HCEC 1CT (cell line): ENCODE results near the gene ZNF423.

Experiments used
- DNase-seq: peaks from one replicate; pipeline ENCODE4 v3.0.0-alpha.2; 2017

The ZNF423 gene

DNA sequence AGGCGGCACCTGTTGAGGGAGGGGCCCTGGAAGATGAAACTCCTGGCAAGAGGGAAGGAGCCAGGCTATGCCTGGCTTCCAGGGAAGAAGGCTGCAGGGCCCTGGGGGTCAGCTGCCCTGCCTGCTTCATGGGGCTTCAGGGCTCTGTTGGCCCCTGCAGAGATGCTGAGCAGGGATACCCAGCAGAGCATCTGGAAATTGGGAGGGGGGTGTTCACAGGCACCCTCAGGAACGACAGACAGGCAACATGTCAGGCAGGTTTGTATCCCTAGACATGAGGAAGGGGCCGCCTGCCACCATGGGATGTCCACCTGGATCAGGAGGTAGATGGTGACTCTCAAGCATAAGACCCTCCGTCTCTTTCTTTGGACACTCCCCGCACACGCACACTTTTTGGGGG lies 13.8 kb upstream of the ZNF423 start:
- no peak for DNase-seq

DNA sequence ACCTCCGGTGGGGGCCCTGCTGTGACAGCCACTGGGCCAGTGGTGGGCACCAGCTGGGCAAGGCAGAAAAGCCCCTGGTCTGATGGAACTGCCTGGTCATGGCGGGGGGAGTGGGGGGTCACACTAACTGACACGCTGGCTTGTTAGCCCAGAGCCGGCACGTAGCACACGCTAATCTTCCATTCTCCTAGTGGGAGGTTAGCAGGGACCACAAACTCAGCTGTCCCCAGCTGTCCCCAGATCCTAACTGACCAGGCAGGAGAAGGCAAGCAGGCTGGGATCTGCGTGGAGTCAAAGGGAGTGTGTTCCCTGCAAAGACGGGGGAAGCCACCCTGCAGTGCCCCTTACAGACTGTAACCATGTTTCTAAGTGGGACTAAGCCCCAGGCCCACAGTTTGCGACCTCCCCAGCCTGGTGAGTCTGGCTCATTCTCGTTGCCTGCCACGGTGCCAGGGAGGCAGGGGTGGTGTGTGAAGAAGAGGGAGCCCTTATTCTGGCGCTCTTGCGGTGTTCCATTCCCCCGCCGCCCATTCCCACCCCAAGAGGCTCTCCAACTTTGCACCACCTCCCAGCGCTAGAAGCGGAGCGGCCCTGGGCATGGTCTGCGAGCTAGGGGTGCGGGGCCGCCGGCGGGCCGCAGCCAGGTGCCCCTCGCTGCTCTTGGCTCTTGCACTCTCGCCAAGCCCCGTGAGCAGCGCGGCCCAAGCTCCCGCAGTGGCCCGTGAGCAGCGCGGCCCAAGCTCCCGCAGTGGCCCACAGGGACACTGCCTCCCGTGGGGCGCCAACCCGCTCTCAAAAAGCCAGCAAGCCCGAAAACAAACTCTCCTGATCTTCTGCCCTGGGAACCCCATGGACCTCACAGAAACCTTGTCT lies 12.1 kb upstream of the ZNF423 start:
- DNase-seq, result no peak

DNA sequence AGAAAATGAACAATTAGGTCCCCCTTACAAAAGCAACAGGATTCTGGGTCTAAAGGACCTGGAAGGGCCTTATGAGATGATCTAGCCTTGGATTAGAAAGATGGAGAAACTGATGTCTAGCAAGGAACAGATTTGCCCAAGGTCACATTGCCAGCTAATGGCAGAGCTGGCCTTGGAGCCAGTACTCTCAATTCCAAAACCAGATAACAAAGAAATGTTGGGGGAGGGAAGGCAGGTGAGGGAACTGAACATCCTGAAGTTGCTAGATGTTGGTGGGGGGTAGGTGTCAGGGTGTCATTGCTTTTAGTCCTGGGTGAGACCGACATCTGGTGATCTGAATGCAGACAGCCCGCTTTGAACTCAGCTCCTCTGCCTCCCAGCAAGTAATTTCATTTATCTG lies 11.3 kb upstream of the ZNF423 start:
- no peak for DNase-seq

DNA sequence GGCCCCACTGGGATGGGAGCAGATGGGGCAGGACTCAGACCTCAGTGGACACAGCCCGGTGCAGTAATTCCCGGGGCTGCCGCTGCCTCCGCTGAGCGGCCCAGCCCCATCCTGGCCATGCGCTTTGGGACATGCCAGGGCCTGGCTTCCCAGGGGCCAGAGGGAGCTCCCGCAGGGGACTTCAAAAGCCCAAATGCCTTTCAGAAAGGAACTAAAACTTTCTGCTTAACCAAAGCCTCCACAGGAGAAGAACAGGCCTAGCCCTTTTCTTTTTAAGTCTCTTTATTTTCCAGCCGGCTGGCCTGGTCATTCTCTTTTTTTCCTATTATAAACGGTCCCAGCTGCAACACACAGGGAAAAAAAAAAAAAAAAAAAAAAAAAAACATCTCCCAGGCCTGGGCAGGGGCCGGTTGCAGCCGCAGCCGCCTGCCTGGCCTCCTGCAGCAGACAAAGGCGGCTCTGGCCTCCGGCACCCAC lies 10.7 kb upstream of the ZNF423 start:
- DNase-seq, result no peak

DNA sequence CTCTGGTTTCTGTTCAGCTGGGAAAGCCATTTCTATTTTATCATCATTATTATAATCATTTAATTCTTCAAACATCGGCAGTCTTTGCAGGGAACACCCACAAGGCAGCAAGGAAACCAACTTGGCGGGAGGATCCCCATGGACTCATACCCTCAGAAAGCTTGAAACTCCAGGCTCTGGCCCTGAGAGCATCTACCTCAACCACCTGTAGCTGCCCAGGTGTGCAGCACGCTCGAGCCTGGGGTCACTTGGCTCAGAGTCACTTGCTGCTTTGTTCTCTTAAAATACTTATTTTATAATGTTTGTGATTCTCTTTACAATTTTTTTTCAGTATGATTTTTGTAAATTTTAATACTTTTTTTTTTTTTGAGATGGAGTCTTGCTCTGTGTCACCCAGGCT lies 6.8 kb upstream of the ZNF423 start:
- no peak for DNase-seq

DNA sequence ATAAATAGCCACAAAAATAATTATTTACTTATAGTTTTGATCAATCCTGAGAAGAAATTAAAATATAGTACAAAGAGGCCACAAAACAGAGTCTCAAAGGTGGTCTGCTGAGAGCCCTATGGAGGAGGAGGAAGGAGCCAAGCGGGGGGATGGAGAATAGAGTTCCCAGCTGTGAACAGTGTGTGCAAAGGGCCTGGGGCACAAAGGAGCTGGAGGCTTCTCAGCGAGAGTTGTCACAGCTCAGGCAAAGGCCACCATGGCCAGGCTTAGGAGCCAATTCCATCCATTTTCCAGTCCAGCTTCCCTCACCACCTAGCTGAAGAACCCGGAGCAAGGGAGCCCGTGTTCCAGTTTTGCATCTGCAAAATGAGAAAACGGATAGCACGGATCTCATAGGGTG lies 5.4 kb upstream of the ZNF423 start:
- DNase-seq, result no peak

DNA sequence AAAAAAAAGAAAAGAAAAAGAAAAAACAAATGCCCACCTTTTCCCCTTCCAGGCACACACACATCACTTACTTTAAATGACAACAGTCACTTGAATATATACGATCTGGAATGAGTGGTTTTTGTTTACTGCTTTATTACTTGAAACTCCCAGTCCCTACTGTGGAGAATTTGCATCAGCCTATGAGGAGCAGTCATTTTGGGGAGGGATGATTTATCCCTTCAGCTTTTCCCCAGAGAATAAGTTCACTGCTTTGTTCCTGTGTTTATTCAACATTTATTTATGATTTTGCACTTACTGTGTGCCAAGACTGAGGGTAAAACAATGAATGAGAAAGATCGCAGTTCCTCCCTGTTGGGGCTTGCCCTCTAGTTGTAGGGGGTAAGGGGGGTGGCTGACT lies 4.7 kb upstream of the ZNF423 start:
- DNase-seq, result no peak

DNA sequence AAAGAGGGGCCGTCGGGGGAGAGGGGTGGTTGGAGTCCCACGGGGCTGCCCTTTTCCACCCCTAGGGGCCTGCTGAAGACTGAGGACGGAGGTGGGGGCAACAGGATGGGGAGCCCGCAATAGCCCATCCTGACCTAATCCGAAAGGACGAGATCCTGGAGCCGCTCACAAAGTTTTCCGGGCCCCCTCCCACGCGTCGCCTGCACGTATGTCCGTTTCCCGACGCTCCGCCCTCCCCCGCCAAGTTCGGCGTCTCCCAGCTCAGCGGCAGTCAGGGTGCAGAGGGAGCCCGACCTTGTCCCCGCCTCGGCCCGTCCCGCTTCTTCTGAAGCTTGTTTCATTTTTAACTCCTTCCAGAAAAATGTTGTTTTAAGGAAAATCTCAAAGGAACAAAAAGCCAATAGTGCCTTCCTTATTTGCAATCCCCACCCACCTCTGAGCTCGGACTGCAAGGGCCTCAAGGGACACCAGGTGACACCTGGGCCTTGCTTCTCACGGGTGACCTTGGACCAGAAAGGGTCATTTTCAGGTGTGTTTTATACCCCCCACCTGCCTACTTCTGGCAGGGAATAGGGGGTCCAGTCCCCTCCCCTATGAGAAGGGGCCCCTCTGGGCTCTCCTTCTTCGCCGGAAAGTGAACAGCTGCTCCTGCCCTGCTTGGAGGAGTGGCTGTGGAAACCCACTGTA lies 3.4 kb upstream of the ZNF423 start:
- DNase-seq, result peak; percentile 1

DNA sequence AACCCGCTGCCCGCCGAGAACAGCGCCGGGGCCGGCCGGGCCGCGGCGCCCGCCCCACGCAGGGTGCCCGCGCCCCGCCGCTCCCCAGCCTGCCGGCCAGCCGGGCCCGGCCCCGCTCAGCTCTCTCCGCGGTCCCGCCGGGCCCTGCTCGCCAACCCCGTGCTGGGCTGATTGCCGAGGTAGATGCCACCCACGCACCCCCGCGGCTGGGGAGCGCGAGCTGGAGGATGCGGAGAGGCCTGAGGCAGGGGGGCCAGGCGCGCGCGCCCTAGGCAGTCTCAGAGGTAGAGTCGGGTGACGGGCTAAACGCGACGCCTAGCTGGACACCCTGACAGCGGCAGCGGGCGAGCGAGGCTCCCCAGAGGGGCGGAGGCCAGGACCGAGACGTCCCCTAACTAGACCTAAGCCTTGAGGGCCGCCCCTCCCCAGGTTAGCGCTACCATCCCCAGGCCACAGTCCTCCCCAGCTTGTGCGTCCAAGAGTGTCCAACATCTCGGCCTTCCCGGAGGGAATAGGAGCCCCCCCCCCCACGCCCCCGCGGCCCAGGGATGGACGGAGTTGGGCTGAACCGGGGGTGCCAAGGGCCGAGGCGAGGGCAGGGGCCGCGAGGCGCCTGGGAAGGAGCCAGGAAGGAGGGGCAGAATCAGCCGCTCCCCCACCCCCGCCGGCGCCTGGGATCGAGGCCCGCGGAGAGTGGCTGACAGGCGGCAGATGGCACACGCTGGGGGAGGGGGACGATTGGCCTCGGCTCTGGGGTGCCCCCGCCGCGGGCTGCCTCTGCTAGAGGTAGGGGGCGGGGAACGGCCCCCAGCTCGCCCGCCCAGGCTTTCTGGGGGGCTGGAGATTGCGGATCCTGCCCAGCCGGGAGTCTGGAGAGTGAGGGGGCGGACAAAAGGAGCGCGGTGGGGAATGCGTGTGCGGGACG lies 2.5 kb upstream of the ZNF423 start:
- DNase-seq, result no peak

DNA sequence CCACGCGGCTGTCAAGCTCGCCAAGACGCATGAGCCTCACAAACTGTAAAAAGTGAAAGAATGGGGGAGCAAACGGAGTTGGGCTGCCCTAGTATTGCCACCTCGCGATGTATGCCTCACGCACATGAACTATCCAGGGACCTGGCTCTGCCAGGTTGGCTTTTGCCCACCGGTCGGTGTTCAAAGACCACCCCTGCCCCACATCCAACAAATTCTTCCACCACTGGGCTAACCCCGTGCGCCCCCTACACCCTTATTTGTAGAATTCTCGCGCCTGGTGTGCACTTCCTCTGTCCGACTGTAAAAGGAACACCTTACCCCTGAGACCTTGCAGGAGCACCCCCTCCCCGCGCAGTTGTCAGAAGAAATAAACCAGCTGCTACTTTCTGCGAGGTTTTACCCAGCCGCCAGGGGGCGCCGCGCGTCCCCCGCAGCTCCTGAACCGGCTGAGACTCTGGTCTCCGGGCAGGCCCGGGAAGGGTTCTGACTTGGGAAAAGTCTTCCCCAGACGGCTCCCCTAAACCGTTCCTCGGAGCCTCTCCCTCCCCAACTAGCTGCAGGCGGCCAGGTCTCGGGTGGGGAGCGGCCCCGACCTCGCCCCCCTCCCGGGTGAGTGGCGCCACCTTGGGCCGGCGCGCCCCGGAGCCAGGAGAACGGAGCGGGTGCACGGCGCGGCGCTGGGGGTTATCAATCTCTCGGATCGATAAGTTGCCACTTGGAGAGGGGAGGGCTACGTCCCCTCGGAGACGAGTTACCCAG lies 1.7 kb upstream of the ZNF423 start:
- DNase-seq, result no peak

DNA sequence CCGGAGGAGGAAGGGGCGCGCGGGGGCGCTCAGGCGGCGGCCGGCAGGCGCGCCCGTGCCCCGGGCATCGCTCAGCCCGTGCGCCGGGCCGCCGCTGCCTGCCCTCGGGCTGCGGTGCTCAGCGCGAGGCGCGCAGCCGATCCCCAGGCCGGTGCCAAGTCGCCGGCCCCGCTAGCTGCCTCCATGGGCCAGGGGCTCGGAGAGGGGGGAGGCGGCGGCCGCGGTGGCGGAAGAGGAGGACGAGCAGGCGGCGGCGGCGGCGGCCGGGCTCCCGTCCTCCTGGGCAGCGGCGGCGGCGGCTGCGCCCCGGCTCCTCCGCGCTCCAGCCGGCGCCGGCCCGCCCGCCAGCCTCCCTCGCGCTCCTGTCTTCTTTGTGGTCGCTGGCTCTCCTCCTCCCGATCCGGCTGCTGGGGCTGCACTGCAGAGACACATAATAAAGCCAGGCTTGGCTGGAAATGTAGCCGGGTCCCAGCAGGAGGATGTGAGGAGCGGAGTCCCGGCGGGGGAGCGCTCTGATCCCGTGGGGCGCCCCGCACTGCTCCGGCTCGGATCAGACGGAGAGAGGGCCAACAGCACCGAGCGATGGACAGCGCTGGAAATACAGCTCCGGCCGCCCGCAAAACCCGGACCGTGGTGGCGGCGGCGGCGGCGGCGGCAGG lies 889 bp upstream of the ZNF423 start:
- peak; percentile 42 for DNase-seq

DNA sequence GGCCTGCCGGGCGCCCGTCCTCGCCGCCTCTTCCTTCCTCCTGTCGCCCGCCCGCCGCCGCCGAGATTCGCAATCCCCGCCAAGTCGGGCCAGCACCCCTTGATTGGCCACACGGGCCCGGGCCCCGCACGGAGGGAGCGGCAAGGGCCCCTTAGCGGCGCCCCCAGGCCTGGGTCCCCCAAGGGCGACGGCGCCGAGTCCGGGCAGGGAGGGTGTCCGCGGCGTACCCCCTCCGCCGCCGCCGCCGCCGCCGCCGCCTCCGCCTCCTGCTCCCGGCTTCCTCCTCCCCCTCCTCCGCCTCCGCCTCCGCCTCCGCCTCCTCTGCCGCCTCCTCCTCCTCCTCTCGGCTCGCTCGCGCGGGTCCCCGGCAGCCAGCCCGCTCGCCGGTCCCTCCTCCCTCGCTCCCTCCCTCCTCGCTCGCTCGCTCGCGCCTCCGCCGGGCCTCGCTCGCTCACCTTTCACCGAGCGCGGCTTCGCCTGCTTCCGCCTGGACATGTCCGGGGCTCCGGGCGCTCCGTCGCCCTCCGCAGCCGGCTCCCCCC lies 561 bp downstream of the ZNF423 start:
- peak; percentile 46 for DNase-seq

DNA sequence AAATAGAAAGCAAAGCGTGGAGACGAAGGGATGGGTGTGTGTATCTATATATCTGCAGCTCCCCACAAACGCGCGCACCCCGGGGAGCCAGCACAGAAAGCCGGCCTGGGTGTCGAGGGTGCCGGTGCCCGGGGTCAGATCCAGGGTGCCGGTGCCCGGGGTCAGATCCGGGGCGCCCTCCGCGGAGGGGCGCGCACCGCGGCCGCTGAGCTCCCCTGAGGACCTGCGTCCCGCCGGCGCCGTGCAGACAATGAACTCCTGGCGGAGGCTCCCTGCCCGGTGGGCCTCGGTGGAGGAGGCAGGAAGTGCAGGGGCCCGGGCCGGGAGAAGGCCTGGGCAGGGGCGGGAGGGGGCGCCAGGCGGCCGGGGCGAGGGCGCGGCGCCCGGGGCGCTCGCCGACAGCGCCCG lies 1.1 kb downstream of the ZNF423 start:
- DNase-seq, result no peak

DNA sequence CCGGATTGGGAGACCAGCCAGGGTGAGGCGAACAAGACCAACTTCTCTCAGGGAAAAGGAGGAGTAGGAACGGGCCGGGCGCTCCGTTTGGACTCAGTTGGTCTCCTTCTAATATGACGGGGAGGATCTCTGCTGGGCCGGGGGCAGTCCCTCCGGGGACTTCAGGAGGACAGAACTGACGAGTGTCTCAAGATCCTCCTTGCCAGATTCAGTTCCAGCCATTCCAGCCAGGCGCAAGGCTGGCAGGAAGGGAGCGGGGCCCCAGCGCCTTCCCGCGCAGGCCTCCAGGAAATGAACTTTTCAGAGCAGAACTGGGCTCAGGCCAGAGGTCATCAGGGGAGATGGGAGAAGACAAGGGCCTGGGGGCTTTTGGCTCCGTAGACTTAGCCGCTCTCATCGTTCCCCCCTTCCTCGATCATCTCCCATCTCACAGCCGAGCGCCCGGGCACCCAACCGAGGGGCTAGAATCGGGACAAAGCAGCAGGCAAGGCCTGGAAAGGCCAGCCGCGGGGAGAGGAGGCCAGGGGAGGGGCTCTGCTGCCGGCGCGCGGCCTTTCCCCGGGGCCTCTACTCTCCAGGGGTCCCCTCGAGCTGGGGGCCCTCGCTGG lies 1.6 kb downstream of the ZNF423 start:
- no peak for DNase-seq

DNA sequence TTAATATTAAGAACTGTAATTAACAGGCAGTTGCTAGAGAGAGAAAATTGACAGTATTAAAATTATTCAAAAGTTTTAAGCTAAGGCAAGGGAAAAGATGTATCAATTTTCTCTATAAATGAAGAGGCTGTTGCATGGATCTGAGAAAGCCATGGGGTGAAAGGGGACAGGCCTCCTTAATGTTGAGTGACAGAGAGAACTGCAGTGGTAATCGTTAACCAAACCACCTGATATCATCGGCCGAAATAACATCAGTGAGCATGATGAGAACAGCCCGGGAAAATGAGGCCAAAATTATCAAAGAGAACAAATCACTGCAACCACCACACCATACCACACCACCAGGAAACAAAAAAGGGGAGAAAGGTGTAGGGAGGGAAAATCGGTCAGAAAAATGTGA lies 3.6 kb downstream of the ZNF423 start:
- DNase-seq, result no peak

DNA sequence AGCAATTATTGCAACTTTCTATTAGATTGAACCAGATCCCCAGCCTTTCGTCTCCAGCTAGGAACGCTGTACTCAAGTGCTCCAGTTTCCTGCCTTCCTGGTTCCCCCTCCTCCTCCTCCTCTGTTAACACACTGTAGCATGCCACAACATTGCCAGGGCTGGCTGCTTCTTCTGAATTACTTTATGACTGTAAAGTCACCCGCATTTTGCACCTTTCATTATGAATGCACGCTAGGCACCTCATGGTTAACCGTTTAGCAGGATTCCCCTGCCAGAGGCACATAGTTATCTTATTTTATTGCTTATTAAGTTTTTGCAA lies 4.5 kb downstream of the ZNF423 start:
- DNase-seq, result no peak

DNA sequence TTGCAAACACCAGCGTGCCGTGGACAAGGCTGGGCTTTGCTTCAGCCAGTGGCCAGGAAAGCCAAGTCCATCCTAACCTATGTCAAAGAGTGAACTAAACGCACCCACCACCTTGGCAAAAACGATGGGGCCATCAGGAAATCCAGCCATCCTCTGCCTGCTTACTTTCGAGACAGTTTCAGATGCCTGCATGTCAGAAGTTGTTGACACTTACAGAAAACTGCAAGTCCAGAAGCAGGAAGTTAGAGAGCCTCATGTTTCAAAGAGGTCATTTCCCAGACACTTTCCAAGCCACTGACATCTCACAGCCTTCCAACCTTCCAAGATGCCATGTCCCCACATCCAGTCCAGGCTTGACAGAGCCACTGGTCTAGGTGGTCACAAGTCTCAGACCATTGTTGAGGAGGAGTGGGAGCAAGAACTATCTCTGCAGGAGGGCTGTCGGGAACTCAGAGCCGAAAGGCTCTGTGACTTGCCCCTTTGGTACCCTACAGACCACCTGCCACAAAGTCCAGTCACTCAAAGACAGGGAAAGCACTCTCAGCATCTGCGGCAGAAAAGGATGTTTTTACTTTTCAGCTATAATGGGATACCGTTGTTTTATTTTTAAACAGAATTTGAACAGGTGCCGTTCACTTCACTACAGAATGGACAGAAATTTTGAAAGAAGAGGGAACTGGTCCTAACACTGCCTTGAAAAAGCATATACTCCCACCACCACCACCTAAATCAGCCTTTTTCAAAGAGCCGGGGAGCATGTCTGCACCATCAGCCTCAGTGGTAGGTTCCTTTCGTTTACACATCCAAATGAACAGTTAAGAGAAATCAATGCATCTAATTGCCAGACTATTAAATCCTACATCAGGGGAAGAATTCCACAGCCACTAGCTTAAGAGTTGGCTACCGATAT lies 5.1 kb downstream of the ZNF423 start:
- no peak for DNase-seq

DNA sequence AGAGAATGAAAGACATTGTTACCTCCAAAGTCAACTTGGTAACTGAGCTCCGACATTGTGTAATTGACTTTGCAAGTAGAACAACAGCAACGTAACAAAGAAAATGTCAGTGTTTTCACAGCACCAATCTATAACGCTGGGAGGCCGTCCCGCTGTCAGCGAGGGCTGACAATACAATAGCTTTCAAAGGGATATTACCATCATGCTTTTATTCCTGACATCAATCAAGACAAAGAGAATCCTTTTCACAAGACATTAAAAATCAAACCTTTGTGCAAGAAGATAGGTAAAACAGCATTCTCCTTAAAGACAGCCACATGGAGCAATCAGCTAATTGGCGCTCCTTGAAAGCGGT lies 6.2 kb downstream of the ZNF423 start:
- DNase-seq, result no peak

DNA sequence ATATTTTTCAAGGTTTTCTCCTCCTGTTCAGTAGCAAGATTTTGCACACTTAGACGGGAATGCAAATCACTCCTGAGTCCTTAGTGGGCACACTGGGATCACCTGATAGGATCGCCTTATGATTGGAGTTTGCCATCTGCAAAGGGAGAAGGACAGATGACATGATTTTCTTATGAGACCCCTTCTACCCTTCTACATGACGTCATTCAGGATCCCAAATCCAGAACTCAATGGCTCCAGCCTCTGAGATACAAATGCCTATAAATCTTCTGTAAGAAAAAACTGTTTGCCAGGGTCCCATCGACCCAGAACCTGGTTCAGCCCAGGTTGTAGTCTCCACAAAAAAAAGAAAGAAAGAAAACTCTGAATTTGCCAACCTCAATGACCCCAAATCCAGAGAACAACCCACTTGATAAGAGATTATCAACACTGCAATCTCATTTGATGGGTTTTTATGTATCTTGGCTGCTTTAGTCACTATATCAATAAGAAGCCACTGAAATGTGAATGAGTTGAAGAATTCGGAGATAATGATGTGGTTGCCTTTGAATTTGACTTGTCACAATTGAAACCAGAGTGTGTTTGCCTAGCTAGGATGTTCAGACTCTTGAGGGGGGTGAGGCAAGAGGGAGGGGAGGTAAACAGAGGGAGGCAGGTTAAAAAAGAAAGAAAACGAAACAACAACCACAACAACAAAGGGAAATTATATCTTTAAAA lies 6.7 kb downstream of the ZNF423 start:
- DNase-seq, result no peak

DNA sequence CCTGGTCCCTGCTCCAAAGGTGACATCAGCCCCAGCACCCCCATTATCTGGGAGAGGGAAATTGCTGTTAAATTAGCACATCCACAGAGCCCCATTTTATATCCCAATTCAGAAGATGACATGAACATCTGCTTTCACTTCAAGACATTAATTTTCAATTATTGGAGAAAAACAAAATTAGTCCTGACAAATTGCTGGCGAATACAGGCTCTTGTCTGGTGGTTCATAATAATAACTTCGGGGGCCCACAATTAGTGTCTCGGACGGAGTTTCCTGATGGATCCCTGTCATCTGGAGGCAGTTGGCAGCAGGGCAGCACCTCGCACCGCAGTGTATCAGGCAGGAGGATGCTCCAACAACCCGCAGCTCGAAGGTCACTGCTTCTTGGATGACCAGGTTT lies 7.4 kb downstream of the ZNF423 start:
- no peak for DNase-seq
